ENCODE measurements around the gene FDXR. TPM values are rescaled to one million over a fixed set of nuclear protein-coding genes. Genes with fewer than 3 reads are reported as not detected.

FDXR gene
- total RNA-seq, 2 donors from 2014 or later, result 17.7 to 26.9 TPM

- H3K27me3 ChIP-seq, result peaks cover 46% of the 10 kb centered on the region
- no peak within 1 kb of the TSS for H3K9ac ChIP-seq (ENCODE audit: low read depth in 2 of 2, low read length in 2 of 2)
- H3K9me3 ChIP-seq, result no peaks in the 10 kb centered on the region
- H3K36me3 ChIP-seq, result no peaks in the 10 kb centered on the region
- peaks cover 9% of the 10 kb centered on the region for H3K4me1 ChIP-seq
- H3K27ac ChIP-seq, result no peak within 1 kb of the TSS
- H3K4me3 ChIP-seq, result no peak within 1 kb of the TSS
- intact Hi-C loops (cut with DNase I), result loop anchor here (5.0 kb wide), 1 partner anchor 117 kb away; no protein-coding TSS in a partner anchor
- no peak for TF ChIP-seq CTCF (IDR thresholded peaks at IDR 0.05)
- no peak for DNase-seq
Measured at GRCh38 chr17:74859459-74860228, 13.2 kb downstream of the FDXR start, which contains the start of gene GRIN2C. TSS of gene GRIN2C (minus strand) at chr17:74859885. CDS start at chr17:74855092, 4,793 bp downstream.

GRCh38 chr17:74858672-74859458, 13.9 kb downstream of the FDXR start:
- Histone ChIP-seq H3K27me3 (peaks cover 47% of the 10 kb centered on the region), H3K9ac (ENCODE audit: low read depth in 2 of 2, low read length in 2 of 2) (no peak overlapping the region), H3K27ac (no peak overlapping the region), H3K4me1 (peaks cover 9% of the 10 kb centered on the region), H3K4me3 (no peak overlapping the region), H3K9me3 (no peaks in the 10 kb centered on the region), H3K36me3 (no peaks in the 10 kb centered on the region)
- intact Hi-C loops (cut with DNase I), result no loop called here
- TF ChIP-seq CTCF (IDR thresholded peaks at IDR 0.05), result no peak
- no peak for DNase-seq

GRCh38 chr17:74857191-74857590, 15.6 kb downstream of the FDXR start:
- H3K4me3 ChIP-seq, result no peak overlapping the region
- H3K9me3 ChIP-seq, result no peaks in the 10 kb centered on the region
- H3K9ac ChIP-seq (ENCODE audit: low read depth in 2 of 2, low read length in 2 of 2), result no peak overlapping the region
- peaks cover 57% of the 10 kb centered on the region for H3K27me3 ChIP-seq
- intact Hi-C loops (cut with DNase I), result no loop called here
- H3K27ac ChIP-seq, result no peak overlapping the region
- peaks cover 8% of the 10 kb centered on the region for H3K4me1 ChIP-seq
- no peak for DNase-seq
- no peaks in the 10 kb centered on the region for H3K36me3 ChIP-seq
- no peak for TF ChIP-seq CTCF (IDR thresholded peaks at IDR 0.05)

GRCh38 chr17:74856112-74856511, 16.7 kb downstream of the FDXR start:
- TF ChIP-seq CTCF (IDR thresholded peaks at IDR 0.05), result no peak
- no peak for DNase-seq
- no peak overlapping the region for H3K4me3 ChIP-seq
- H3K27ac ChIP-seq, result no peak overlapping the region
- no peaks in the 10 kb centered on the region for H3K9me3 ChIP-seq
- peaks cover 4% of the 10 kb centered on the region for H3K4me1 ChIP-seq
- no peaks in the 10 kb centered on the region for H3K36me3 ChIP-seq
- intact Hi-C loops (cut with DNase I), result no loop called here
- H3K27me3 ChIP-seq, result peaks cover 60% of the 10 kb centered on the region
- no peak overlapping the region for H3K9ac ChIP-seq (ENCODE audit: low read depth in 2 of 2, low read length in 2 of 2)

- Histone ChIP-seq H3K4me3 (no peak overlapping the region), H3K4me1 (no peaks in the 10 kb centered on the region), H3K9ac (ENCODE audit: low read depth in 2 of 2, low read length in 2 of 2) (no peak overlapping the region), H3K27me3 (peaks cover 56% of the 10 kb centered on the region), H3K36me3 (no peaks in the 10 kb centered on the region), H3K9me3 (no peaks in the 10 kb centered on the region), H3K27ac (no peak overlapping the region)
- intact Hi-C loops (cut with DNase I), result no loop called here
- no peak for TF ChIP-seq CTCF (IDR thresholded peaks at IDR 0.05)
- DNase-seq, result no peak
Measured at GRCh38 chr17:74855323-74855722, 17.5 kb downstream of the FDXR start.

All from colonic mucosa (tissue), 4 donors.